Measurements from ENCODE around the gene FSTL3.

GRCh38 chr19:680287-681028 lies 4.3 kb downstream of the FSTL3 start:
- TF ChIP-seq CTCF (IDR thresholded peaks at IDR 0.05) (peak; percentile 31 to 86 (median 56)), POLR2AphosphoS5 (IDR thresholded peaks at IDR 0.05) (peak; percentile 77)
